Duodenal mucosa (tissue), 2 donors: ENCODE data around the gene ZNF761.
"Not testable (repeated sequence)": the region's sequence is repeated elsewhere in the genome, so short reads cannot be mapped to it uniquely, and the experiment has no call there.

Experiments used
- H3K27ac ChIP-seq: one replicate; pipeline ENCODE4 v1.7.0; 2013; ENCODE audit warnings: low read depth, low read length
- H3K27me3 ChIP-seq, 2 donors: one replicate each; pipeline ENCODE4 v1.7.0; 2013; ENCODE audit warnings: low read length in 2 of 2, control low read depth in 1 of 2; ENCODE audit not compliant: insufficient read depth in 2 of 2, control insufficient read depth in 1 of 2
- H3K36me3 ChIP-seq, 2 donors: one replicate each; pipeline ENCODE4 v1.7.0; 2013; ENCODE audit warnings: low read length in 2 of 2, control low read depth in 1 of 2; ENCODE audit not compliant: insufficient read depth in 2 of 2, control insufficient read depth in 1 of 2
- H3K4me1 ChIP-seq, 2 donors: one replicate each; pipeline ENCODE4 v1.7.0; 2013; ENCODE audit warnings: low read length in 2 of 2, control low read depth in 1 of 2; ENCODE audit not compliant: insufficient read depth in 2 of 2, control insufficient read depth in 1 of 2
- H3K4me3 ChIP-seq, 2 donors: one replicate each; pipeline ENCODE4 v1.7.0; 2013; ENCODE audit warnings: low read length in 2 of 2, low read depth in 1 of 2
- H3K9ac ChIP-seq, 2 donors: one replicate each; pipeline ENCODE4 v1.7.0; 2013; ENCODE audit warnings: low read length in 2 of 2, low read depth in 1 of 2
- H3K9me3 ChIP-seq, 2 donors: one replicate each; pipeline ENCODE4 v1.7.0; 2013; ENCODE audit warnings: low read length in 2 of 2, control low read depth in 1 of 2; ENCODE audit not compliant: control insufficient read depth in 1 of 2

Gene ZNF761

GRCh38 chr19:53397918-53398317, 33.9 kb upstream of the ZNF761 start:
- not testable (repeated sequence) for H3K4me1 ChIP-seq, H3K27me3 ChIP-seq, H3K9ac ChIP-seq, H3K27ac ChIP-seq, H3K4me3 ChIP-seq
- Histone ChIP-seq H3K9me3 (peaks cover 0 to 10% of the 10 kb centered on the region in 2 donors), H3K36me3 (peaks cover 5 to 36% of the 10 kb centered on the region in 2 donors)

- Histone ChIP-seq H3K27ac (no peak overlapping the region), H3K4me3 (peak overlapping the region in 1 of 2 donors; percentile 40), H3K27me3 (no peaks in the 10 kb centered on the region), H3K36me3 (peaks cover 27 to 39% of the 10 kb centered on the region in 2 donors), H3K9me3 (peaks cover 63 to 70% of the 10 kb centered on the region in 2 donors), H3K4me1 (no peaks in the 10 kb centered on the region), H3K9ac (no peak overlapping the region)
Measured at GRCh38 chr19:53409505-53410204, 22.1 kb upstream of the ZNF761 start.

- H3K4me3 ChIP-seq, H3K36me3 ChIP-seq, H3K9me3 ChIP-seq, H3K27me3 ChIP-seq, H3K4me1 ChIP-seq, H3K9ac ChIP-seq, H3K27ac ChIP-seq: not testable (repeated sequence)
Measured at GRCh38 chr19:53420520-53421315, 11.1 kb upstream of the ZNF761 start.

GRCh38 chr19:53422551-53422950, 9.2 kb upstream of the ZNF761 start:
- no peaks in the 10 kb centered on the region for H3K36me3 ChIP-seq
- no peak overlapping the region for H3K27ac ChIP-seq
- no peaks in the 10 kb centered on the region for H3K4me1 ChIP-seq
- no peak overlapping the region for H3K9ac ChIP-seq
- no peaks in the 10 kb centered on the region for H3K27me3 ChIP-seq
- no peak overlapping the region for H3K4me3 ChIP-seq
- peaks cover 0 to 4% of the 10 kb centered on the region in 2 donors for H3K9me3 ChIP-seq

GRCh38 chr19:53423074-53423473, 8.7 kb upstream of the ZNF761 start:
- H3K27ac ChIP-seq, H3K36me3 ChIP-seq, H3K4me1 ChIP-seq, H3K4me3 ChIP-seq, H3K9ac ChIP-seq, H3K27me3 ChIP-seq, H3K9me3 ChIP-seq: not testable (repeated sequence)

GRCh38 chr19:53423680-53424079, 8.1 kb upstream of the ZNF761 start:
- not testable (repeated sequence) for H3K36me3 ChIP-seq, H3K9me3 ChIP-seq, H3K27ac ChIP-seq, H3K4me1 ChIP-seq, H3K4me3 ChIP-seq, H3K27me3 ChIP-seq, H3K9ac ChIP-seq

- no peak overlapping the region for H3K9ac ChIP-seq
- no peaks in the 10 kb centered on the region for H3K9me3 ChIP-seq
- no peak overlapping the region for H3K27ac ChIP-seq
- no peaks in the 10 kb centered on the region for H3K27me3 ChIP-seq
- no peaks in the 10 kb centered on the region for H3K36me3 ChIP-seq
- H3K4me3 ChIP-seq = no peak overlapping the region
- H3K4me1 ChIP-seq = no peaks in the 10 kb centered on the region
Measured at GRCh38 chr19:53424968-53425597, 6.7 kb upstream of the ZNF761 start.

- H3K4me3 ChIP-seq = peak overlapping the region; percentile 79 to 92
- peak overlapping the region; percentile 60 for H3K27ac ChIP-seq
- peaks cover 0 to 15% of the 10 kb centered on the region in 2 donors for H3K4me1 ChIP-seq
- H3K9me3 ChIP-seq = peaks cover 2 to 3% of the 10 kb centered on the region in 2 donors
- H3K9ac ChIP-seq = peak overlapping the region; percentile 84 to 86
- peaks cover 7 to 22% of the 10 kb centered on the region in 2 donors for H3K36me3 ChIP-seq
- no peaks in the 10 kb centered on the region for H3K27me3 ChIP-seq
Measured at GRCh38 chr19:53432088-53432661, 391 bp downstream of the ZNF761 start.

- Histone ChIP-seq H3K4me3 (peak overlapping the region in 1 of 2 donors; percentile 5), H3K36me3 (peaks cover 8 to 59% of the 10 kb centered on the region in 2 donors), H3K9me3 (peaks cover 23 to 34% of the 10 kb centered on the region in 2 donors)
- H3K27me3 ChIP-seq, H3K27ac ChIP-seq, H3K4me1 ChIP-seq, H3K9ac ChIP-seq: not testable (repeated sequence)
Measured at GRCh38 chr19:53443809-53444208, 12.0 kb downstream of the ZNF761 start.

GRCh38 chr19:53447196-53447595, 15.4 kb downstream of the ZNF761 start:
- peaks cover 30 to 36% of the 10 kb centered on the region in 2 donors for H3K9me3 ChIP-seq
- not testable (repeated sequence) for H3K27me3 ChIP-seq, H3K4me1 ChIP-seq, H3K27ac ChIP-seq, H3K4me3 ChIP-seq, H3K9ac ChIP-seq
- peaks cover 0 to 67% of the 10 kb centered on the region in 2 donors for H3K36me3 ChIP-seq
